OCI-LY7 (cell line): ENCODE measurements around the gene SLC6A16. TPM values are rescaled to one million over a fixed set of nuclear protein-coding genes. Genes with fewer than 3 reads are reported as not detected.
A peak's percentile ranks its signal among the peaks of the same experiment; 100 is the strongest.

Source experiments
- BruUV-seq: library from RNA; stranded (reverse); fragments of 400-500 nt; replicated peaks from 2 replicates; lab custom pipeline; 2021; lab: Mats Ljungman, UMichigan
- CTCF ChIA-PET: fragments of 300-600 bp; sonication (Branson Sonifier 250); formaldehyde crosslinking; loops from one replicate; lab custom pipeline; 2022; ENCODE audit warnings: antibody characterized with exemption; ENCODE audit not compliant: unreplicated experiment; lab: Charles Lee
- POLR2A ChIA-PET: fragments of 300-600 bp; sonication (Branson Sonifier 250); formaldehyde crosslinking; loops from one replicate; lab custom pipeline; 2022; ENCODE audit warnings: antibody characterized with exemption; lab: Charles Lee
- DNase-seq: peaks from one replicate; pipeline ENCODE4 v3.0.0-alpha.2; 2015; ENCODE audit warnings: low spot score
- H2AFZ ChIP-seq: fragments of 200-600 bp; sonication (generic), shearing (Covaris generic); 2 replicates; pipeline ENCODE4 v1.6.1; 2014; ENCODE audit warnings: mild to moderate bottlenecking, antibody characterized with exemption, low read length, moderate library complexity
- H3K27ac ChIP-seq: fragments of 200-600 bp; sonication (generic); 2 replicates; pipeline ENCODE4 v1.5.1; 2014; ENCODE audit warnings: mixed run types, low read depth, mild to moderate bottlenecking, moderate library complexity, low read length, inconsistent platforms; ENCODE audit not compliant: poor library complexity, severe bottlenecking
- H3K36me3 ChIP-seq: fragments of 200-600 bp; sonication (generic); 2 replicates; pipeline ENCODE4 v1.6.1; 2014; ENCODE audit warnings: mild to moderate bottlenecking, antibody characterized with exemption, low read length, moderate library complexity, mixed read lengths; ENCODE audit not compliant: insufficient read depth
- H3K4me1 ChIP-seq: fragments of 200-600 bp; sonication (generic); 2 replicates; pipeline ENCODE4 v1.5.1; 2014; ENCODE audit warnings: mild to moderate bottlenecking, low read length; ENCODE audit not compliant: insufficient read depth, poor library complexity, severe bottlenecking
- H3K4me2 ChIP-seq: fragments of 200-600 bp; sonication (generic); 2 replicates; pipeline ENCODE4 v1.6.1; 2014; ENCODE audit warnings: mild to moderate bottlenecking, low read length
- H3K4me3 ChIP-seq: fragments of 200-600 bp; sonication (generic); 2 replicates; pipeline ENCODE4 v1.5.1; 2014; ENCODE audit warnings: mild to moderate bottlenecking, low read depth, low read length; ENCODE audit not compliant: poor library complexity, severe bottlenecking
- H3K79me2 ChIP-seq: fragments of 200-600 bp; sonication (generic); 2 replicates; pipeline ENCODE4 v1.6.1; 2016; ENCODE audit warnings: low read depth, mild to moderate bottlenecking, low read length, moderate library complexity, mixed read lengths; ENCODE audit not compliant: insufficient read depth
- H3K9me2 ChIP-seq: fragments of 200-600 bp; sonication (generic); 2 replicates; pipeline ENCODE4 v1.6.1; 2016; ENCODE audit warnings: mild to moderate bottlenecking, low read length, mixed read lengths; ENCODE audit not compliant: insufficient read depth
- H3K9me3 ChIP-seq: fragments of 200-600 bp; sonication (generic); 2 replicates; pipeline ENCODE4 v1.6.1; 2014; ENCODE audit warnings: mild to moderate bottlenecking, mixed run types, low read length, mixed read lengths
- H4K20me1 ChIP-seq: fragments of 200-600 bp; sonication (generic); 2 replicates; pipeline ENCODE4 v1.6.1; 2014; ENCODE audit warnings: mild to moderate bottlenecking, antibody characterized with exemption, low read length, moderate library complexity, mixed read lengths; ENCODE audit not compliant: insufficient read depth
- CTCF ChIP-seq: fragments of 200-600 bp; sonication (generic); conservative IDR thresholded peaks from 2 replicates; pipeline ENCODE4 v1.5.1; 2014; ENCODE audit warnings: mild to moderate bottlenecking, antibody characterized with exemption, low read length, moderate library complexity, mixed read lengths
- EZH2phosphoT487 ChIP-seq: fragments of 200-600 bp; sonication (generic); IDR thresholded peaks from 2 replicates; pipeline ENCODE4 v1.6.1; 2018; ENCODE audit warnings: low read depth, borderline replicate concordance, mild to moderate bottlenecking, mixed run types, antibody characterized with exemption, low read length, moderate library complexity, mixed read lengths
- intact Hi-C: fragments of 100-400 bp; cut with micrococcal nuclease; formaldehyde crosslinking; loops from one replicate; pipeline ENCODE4 v1.10.0; 2022; ENCODE audit not compliant: unreplicated experiment
- total RNA-seq, 2 experiments: library from RNA; depleted of rRNA in 1 of 2; stranded (reverse); fragments of >200 nt in 1 of 2; shearing (Covaris generic) in 1 of 2; gene quantifications; 2 replicates each; pipeline ENCODE4 v1.2.3, GENCODE V29; 2014 to 2022

SLC6A16 gene
- total RNA-seq, 2 experiments from 2014 or later: 2.8 to 15.8 TPM

GRCh38 chr19:49340069-49340864 is 15.3 kb upstream of the SLC6A16 start:
- DNase-seq: peak; percentile 99
- POLR2A ChIA-PET: interaction anchor here (0.6 to 1.1 kb wide), 6 partner anchors 12 to 716 kb away, joined by 3 to 5 read pairs (median 3); no protein-coding TSS in a partner anchor
- peak overlapping the region; percentile 76 for H3K4me3 ChIP-seq
- peaks cover 71% of the 10 kb centered on the region for H3K36me3 ChIP-seq
- no peaks in the 10 kb centered on the region for H3K9me3 ChIP-seq
- intact Hi-C loops: loop anchor here (1.0 to 2.0 kb wide), 2 partner anchors 26 to 51 kb away; no protein-coding TSS in a partner anchor
- H2AFZ ChIP-seq: no peak overlapping the region
- no TSS peak for BruUV-seq
- H3K79me2 ChIP-seq: peaks cover 29% of the 10 kb centered on the region
- no peaks in the 10 kb centered on the region for H3K9me2 ChIP-seq
- peaks cover 52% of the 10 kb centered on the region for H3K4me1 ChIP-seq
- peaks cover 10% of the 10 kb centered on the region; the same call in 1 of the 2 replicates for H4K20me1 ChIP-seq
- peak overlapping the region; percentile 98 for H3K27ac ChIP-seq
- H3K4me2 ChIP-seq: peak overlapping the region; percentile 100
- TF ChIP-seq EZH2phosphoT487: no peak
- peak; percentile 21; the same call in 1 of the 2 replicates for TF ChIP-seq CTCF
- CTCF ChIA-PET: interaction anchor here (1.3 kb wide), 1 partner anchor 34 kb away, joined by 3 read pairs; no protein-coding TSS in a partner anchor

GRCh38 chr19:49339301-49340068 is 14.5 kb upstream of the SLC6A16 start:
- no peak for DNase-seq
- intact Hi-C loops: loop anchor here (1.0 to 10.0 kb wide), 3 partner anchors 27 to 105 kb away; partner anchors contain the start of gene SLC17A7
- Histone ChIP-seq H4K20me1 (peaks cover 10% of the 10 kb centered on the region; the same call in 1 of the 2 replicates), H3K9me3 (no peaks in the 10 kb centered on the region), H3K79me2 (peaks cover 36% of the 10 kb centered on the region), H3K4me1 (peaks cover 58% of the 10 kb centered on the region), H3K36me3 (peaks cover 65% of the 10 kb centered on the region), H3K9me2 (no peaks in the 10 kb centered on the region), H3K4me2 (peak overlapping the region; percentile 100), H2AFZ (no peak overlapping the region), H3K27ac (peak overlapping the region; percentile 98), H3K4me3 (peak overlapping the region; percentile 76)
- ChIA-PET CTCF (interaction anchor here (1.3 kb wide), 1 partner anchor 35 kb away, joined by 3 read pairs; no protein-coding TSS in a partner anchor), POLR2A (interaction anchor here (0.6 to 1.1 kb wide), 5 partner anchors 14 to 113 kb away, joined by 3 to 5 read pairs (median 3); no protein-coding TSS in a partner anchor)
- TF ChIP-seq EZH2phosphoT487: no peak
- TF ChIP-seq CTCF: no peak
- no TSS peak for BruUV-seq
